Fibroblast of upper back skin (primary cell): ENCODE measurements around the gene CEP350.
"Not testable (repeated sequence)": the region's sequence is repeated elsewhere in the genome, so short reads cannot be mapped to it uniquely, and the experiment has no call there.

Experiments used
- DNase-seq: peaks from one replicate; pipeline ENCODE4 v3.0.0-alpha.2; 2013

CEP350 gene

GRCh38 chr1:179951383-179952144 lies 3.0 kb upstream of the CEP350 start:
- no peak for DNase-seq

- no peak for DNase-seq
These were observed 2.4 kb upstream of the CEP350 start for GRCh38 chr1:179952186-179952585.

- peak; percentile 57 for DNase-seq
These were observed 577 bp upstream of the CEP350 start for GRCh38 chr1:179953974-179954492.

GRCh38 chr1:179955287-179955680 lies 674 bp downstream of the CEP350 start:
- no peak for DNase-seq

- DNase-seq = no peak
These were observed 1.1 kb downstream of the CEP350 start for GRCh38 chr1:179955731-179956130.

- no peak for DNase-seq
These were observed 3.7 kb downstream of the CEP350 start for GRCh38 chr1:179958359-179958758.

- not testable (repeated sequence) for DNase-seq
These were observed 7.6 kb downstream of the CEP350 start for GRCh38 chr1:179962168-179962567.

GRCh38 chr1:179966551-179966950 lies 11.9 kb downstream of the CEP350 start:
- DNase-seq = no peak

GRCh38 chr1:179968284-179968993 lies 13.8 kb downstream of the CEP350 start:
- DNase-seq = no peak

GRCh38 chr1:179968994-179969919 lies 14.6 kb downstream of the CEP350 start:
- DNase-seq = no peak

GRCh38 chr1:179969962-179970361 lies 15.4 kb downstream of the CEP350 start:
- no peak for DNase-seq

GRCh38 chr1:179971563-179972496 lies 17.2 kb downstream of the CEP350 start:
- DNase-seq = no peak

- no peak for DNase-seq
These were observed 18.8 kb downstream of the CEP350 start for GRCh38 chr1:179973198-179974110.

GRCh38 chr1:179976970-179977651 lies 22.5 kb downstream of the CEP350 start:
- DNase-seq = no peak

- no peak for DNase-seq
These were observed 23.8 kb downstream of the CEP350 start for GRCh38 chr1:179978199-179979079.

- no peak for DNase-seq
These were observed 29.5 kb downstream of the CEP350 start for GRCh38 chr1:179984101-179984500.

GRCh38 chr1:179984942-179985341 lies 30.3 kb downstream of the CEP350 start:
- no peak for DNase-seq

- no peak for DNase-seq
These were observed 36.2 kb downstream of the CEP350 start for GRCh38 chr1:179990847-179991246.

GRCh38 chr1:179995576-179995975 lies 41.0 kb downstream of the CEP350 start:
- peak; percentile 6 for DNase-seq
